ENCODE data around the gene CTIF. TPM values are rescaled to one million over a fixed set of nuclear protein-coding genes. Genes with fewer than 3 reads are reported as not detected.

Gene CTIF
- total RNA-seq, 1 experiment from 2014 or later: 26.5 TPM

- Histone ChIP-seq H3K9me3 (ENCODE audit: control insufficient read depth, insufficient read depth, low read depth, low read length) (no peaks in the 10 kb centered on the region), H3K4me3 (ENCODE audit: low read depth in 2 of 2, low read length in 2 of 2) (no peak overlapping the region), H3K27me3 (ENCODE audit: control insufficient read depth, insufficient read depth, low read length) (no peaks in the 10 kb centered on the region), H3K27ac (ENCODE audit: low read length) (no peak overlapping the region), H3K4me1 (ENCODE audit: control insufficient read depth, insufficient read depth, low read length) (no peaks in the 10 kb centered on the region), H3K36me3 (ENCODE audit: control insufficient read depth, insufficient read depth, low read length) (no peaks in the 10 kb centered on the region)
- intact Hi-C loops (cut with micrococcal nuclease; ENCODE audit: unreplicated experiment) (no loop called here), in situ Hi-C loops (cut with HindIII; ENCODE audit: low pct_unique_long_range_greater_than_20kb, low sequenced_read_pairs) (no loop called here)
- DNase-seq (ENCODE audit: low read depth, low spot score): no peak
- no peak for TF ChIP-seq REST (IDR thresholded peaks at IDR 0.05; ENCODE audit: insufficient read depth in 1 of 2, low read depth in 2 of 2, low read length in 1 of 2)
- TF ChIP-seq SIN3A (IDR thresholded peaks at IDR 0.05; ENCODE audit: borderline replicate concordance, insufficient read depth, low read depth, low read length): no peak
- no peak for TF ChIP-seq CTCF (IDR thresholded peaks at IDR 0.05)
- no peak for TF ChIP-seq POLR2AphosphoS5 (IDR thresholded peaks at IDR 0.05; ENCODE audit: low read depth, low read length)
- TF ChIP-seq TCF7L2 (IDR thresholded peaks at IDR 0.05; ENCODE audit: low read depth, low read length): no peak
- BruUV-seq (replicated peaks): no TSS peak
- peak; percentile 83 for ATAC-seq
- ChIA-PET POLR2A (no interaction called here), CTCF (no interaction called here)
Observed at GRCh38 chr18:48563027-48563426, 24.2 kb downstream of the CTIF start.

- ChIA-PET CTCF (no interaction called here), POLR2A (interaction anchor here (0.5 to 0.8 kb wide), 2 partner anchors 19 to 27 kb away, joined by 13 read pairs; no protein-coding TSS in a partner anchor)
- H3K36me3 ChIP-seq (ENCODE audit: control insufficient read depth, insufficient read depth, low read length): no peaks in the 10 kb centered on the region
- H3K9me3 ChIP-seq (ENCODE audit: control insufficient read depth, insufficient read depth, low read depth, low read length): no peaks in the 10 kb centered on the region
- in situ Hi-C loops (cut with HindIII; ENCODE audit: low pct_unique_long_range_greater_than_20kb, low sequenced_read_pairs): no loop called here
- no peak overlapping the region for H3K4me3 ChIP-seq (ENCODE audit: low read depth in 2 of 2, low read length in 2 of 2)
- intact Hi-C loops (cut with micrococcal nuclease; ENCODE audit: unreplicated experiment): no loop called here
- BruUV-seq (replicated peaks): no TSS peak
- no peak for TF ChIP-seq POLR2AphosphoS5 (IDR thresholded peaks at IDR 0.05; ENCODE audit: low read depth, low read length)
- no peak for TF ChIP-seq CTCF (IDR thresholded peaks at IDR 0.05)
- no peak overlapping the region for H3K27ac ChIP-seq (ENCODE audit: low read length)
- H3K4me1 ChIP-seq (ENCODE audit: control insufficient read depth, insufficient read depth, low read length): no peaks in the 10 kb centered on the region
- ATAC-seq (no peak), DNase-seq (ENCODE audit: low read depth, low spot score) (no peak)
- no peaks in the 10 kb centered on the region for H3K27me3 ChIP-seq (ENCODE audit: control insufficient read depth, insufficient read depth, low read length)
Observed at GRCh38 chr18:48564139-48564538, 25.3 kb downstream of the CTIF start.

- CTCF ChIA-PET: no interaction called here
- no peak for ATAC-seq
Observed at GRCh38 chr18:48565105-48565504, 26.3 kb downstream of the CTIF start.

More at GRCh38 chr18:48565105-48565504, 26.3 kb downstream of the CTIF start:
- no peaks in the 10 kb centered on the region for H3K4me1 ChIP-seq (ENCODE audit: control insufficient read depth, insufficient read depth, low read length)
- POLR2A ChIA-PET: no interaction called here
- no peaks in the 10 kb centered on the region for H3K27me3 ChIP-seq (ENCODE audit: control insufficient read depth, insufficient read depth, low read length)
- in situ Hi-C loops (cut with HindIII; ENCODE audit: low pct_unique_long_range_greater_than_20kb, low sequenced_read_pairs) (no loop called here), intact Hi-C loops (cut with micrococcal nuclease; ENCODE audit: unreplicated experiment) (no loop called here)
- no peaks in the 10 kb centered on the region for H3K36me3 ChIP-seq (ENCODE audit: control insufficient read depth, insufficient read depth, low read length)
- no peak overlapping the region for H3K4me3 ChIP-seq (ENCODE audit: low read depth in 2 of 2, low read length in 2 of 2)
- no TSS peak for BruUV-seq (replicated peaks)
- TF ChIP-seq CTCF (IDR thresholded peaks at IDR 0.05) (no peak), TCF7L2 (IDR thresholded peaks at IDR 0.05; ENCODE audit: low read depth, low read length) (no peak), POLR2AphosphoS5 (IDR thresholded peaks at IDR 0.05; ENCODE audit: low read depth, low read length) (no peak), SIN3A (IDR thresholded peaks at IDR 0.05; ENCODE audit: borderline replicate concordance, insufficient read depth, low read depth, low read length) (no peak), REST (IDR thresholded peaks at IDR 0.05; ENCODE audit: insufficient read depth in 1 of 2, low read depth in 2 of 2, low read length in 1 of 2) (no peak)
- no peak overlapping the region for H3K27ac ChIP-seq (ENCODE audit: low read length)
- DNase-seq (ENCODE audit: low read depth, low spot score): no peak
- no peaks in the 10 kb centered on the region for H3K9me3 ChIP-seq (ENCODE audit: control insufficient read depth, insufficient read depth, low read depth, low read length)
